ENCODE results near the gene ATRNL1.
"Not testable (repeated sequence)": the region's sequence is repeated elsewhere in the genome, so short reads cannot be mapped to it uniquely, and the experiment has no call there.

ATRNL1 gene

DNA sequence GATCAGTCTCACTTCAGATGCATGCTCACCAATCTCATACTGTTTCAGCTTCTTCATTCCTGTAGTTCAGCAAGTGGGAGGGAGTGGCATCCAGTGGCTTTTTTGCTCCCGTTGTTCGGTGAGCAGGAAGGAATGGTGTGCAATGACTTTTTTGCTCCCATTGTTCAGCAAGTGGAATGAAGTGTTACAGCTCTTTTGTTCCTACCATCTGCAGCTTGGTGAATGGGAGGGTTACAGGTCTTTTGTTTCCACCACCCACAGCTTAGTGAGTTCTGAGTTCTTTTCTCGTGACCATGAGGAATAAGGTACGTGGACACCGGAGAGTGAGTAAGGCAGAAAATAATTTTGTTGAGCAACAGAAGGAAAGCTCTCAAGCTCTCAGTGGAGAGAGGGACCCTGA lies 363.6 kb downstream of the ATRNL1 start:
- POLR2A ChIA-PET = no interaction called here
- H3K4me3 ChIP-seq (ENCODE audit: low read depth, low read length) = no peak overlapping the region
- DNase-seq (ENCODE audit: low read depth, low spot score) = no peak
- CTCF ChIA-PET = no interaction called here
- TF ChIP-seq, protein P1, sequence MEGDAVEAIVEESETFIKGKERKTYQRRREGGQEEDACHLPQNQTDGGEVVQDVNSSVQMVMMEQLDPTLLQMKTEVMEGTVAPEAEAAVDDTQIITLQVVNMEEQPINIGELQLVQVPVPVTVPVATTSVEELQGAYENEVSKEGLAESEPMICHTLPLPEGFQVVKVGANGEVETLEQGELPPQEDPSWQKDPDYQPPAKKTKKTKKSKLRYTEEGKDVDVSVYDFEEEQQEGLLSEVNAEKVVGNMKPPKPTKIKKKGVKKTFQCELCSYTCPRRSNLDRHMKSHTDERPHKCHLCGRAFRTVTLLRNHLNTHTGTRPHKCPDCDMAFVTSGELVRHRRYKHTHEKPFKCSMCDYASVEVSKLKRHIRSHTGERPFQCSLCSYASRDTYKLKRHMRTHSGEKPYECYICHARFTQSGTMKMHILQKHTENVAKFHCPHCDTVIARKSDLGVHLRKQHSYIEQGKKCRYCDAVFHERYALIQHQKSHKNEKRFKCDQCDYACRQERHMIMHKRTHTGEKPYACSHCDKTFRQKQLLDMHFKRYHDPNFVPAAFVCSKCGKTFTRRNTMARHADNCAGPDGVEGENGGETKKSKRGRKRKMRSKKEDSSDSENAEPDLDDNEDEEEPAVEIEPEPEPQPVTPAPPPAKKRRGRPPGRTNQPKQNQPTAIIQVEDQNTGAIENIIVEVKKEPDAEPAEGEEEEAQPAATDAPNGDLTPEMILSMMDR (IDR thresholded peaks at IDR 0.05; ENCODE audit: insufficient read depth, low read length, missing control alignments) = no peak

DNA sequence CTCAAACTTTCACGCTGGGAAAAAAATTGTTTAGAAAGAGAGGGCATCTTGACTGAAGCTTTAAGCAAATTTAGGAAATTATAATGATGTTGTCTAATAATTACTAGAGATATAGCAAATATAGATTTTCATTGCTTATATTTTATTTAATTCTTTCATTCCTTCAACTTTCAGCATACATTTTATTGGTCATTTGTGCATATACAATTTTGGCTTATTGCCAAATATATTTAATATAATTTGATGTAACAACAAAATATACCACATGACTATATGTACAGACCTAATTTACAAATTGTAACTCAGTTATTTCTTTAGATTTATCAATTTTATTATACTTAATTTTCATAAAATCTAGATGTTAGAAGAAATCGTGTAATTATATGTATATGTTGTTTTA lies 390.1 kb downstream of the ATRNL1 start:
- CTCF ChIA-PET = no interaction called here
- POLR2A ChIA-PET = no interaction called here

DNA sequence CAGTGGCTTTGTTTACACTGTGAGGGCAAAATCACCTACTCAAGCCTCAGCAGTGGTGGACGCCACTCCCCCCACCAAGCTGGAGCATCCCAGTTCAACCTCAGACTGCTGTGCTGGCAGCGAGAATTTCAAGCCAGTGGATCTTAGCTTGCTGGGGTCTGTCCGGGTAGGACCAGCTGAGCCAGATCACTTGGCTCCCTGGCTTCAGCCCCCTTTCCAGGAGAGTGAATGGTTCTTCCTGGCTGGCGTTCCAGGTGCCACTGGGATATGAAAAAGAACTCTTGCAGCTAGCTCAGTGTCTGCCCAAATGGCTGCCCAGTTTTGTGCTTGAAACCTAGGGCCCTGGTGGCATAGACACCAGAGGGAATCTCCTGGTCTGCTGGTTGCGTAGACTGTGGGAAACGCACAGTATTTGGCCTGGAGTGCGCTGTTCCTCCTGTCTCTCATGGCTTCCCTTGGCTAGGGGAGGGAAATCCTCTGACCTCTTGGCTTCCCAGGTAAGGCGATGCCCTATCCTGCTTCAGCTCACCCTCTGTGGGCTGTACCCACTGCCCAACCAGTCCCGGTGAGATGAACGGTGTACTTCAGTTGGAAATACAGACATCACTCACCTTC lies 398.5 kb downstream of the ATRNL1 start:
- no peak overlapping the region for H3K4me3 ChIP-seq (ENCODE audit: low read depth, low read length)
- DNase-seq (ENCODE audit: low read depth, low spot score) = no peak
- CTCF ChIA-PET = no interaction called here
- POLR2A ChIA-PET = no interaction called here
- TF ChIP-seq, protein P1 (IDR thresholded peaks at IDR 0.05; ENCODE audit: insufficient read depth, low read length, missing control alignments) = no peak

More for the DNA sequence above, 390.1 kb downstream of the ATRNL1 start:
- TF ChIP-seq, protein P1 (IDR thresholded peaks at IDR 0.05; ENCODE audit: insufficient read depth, low read length, missing control alignments) = no peak
- no peak overlapping the region for H3K4me3 ChIP-seq (ENCODE audit: low read depth, low read length)
- no peak for DNase-seq (ENCODE audit: low read depth, low spot score)

DNA sequence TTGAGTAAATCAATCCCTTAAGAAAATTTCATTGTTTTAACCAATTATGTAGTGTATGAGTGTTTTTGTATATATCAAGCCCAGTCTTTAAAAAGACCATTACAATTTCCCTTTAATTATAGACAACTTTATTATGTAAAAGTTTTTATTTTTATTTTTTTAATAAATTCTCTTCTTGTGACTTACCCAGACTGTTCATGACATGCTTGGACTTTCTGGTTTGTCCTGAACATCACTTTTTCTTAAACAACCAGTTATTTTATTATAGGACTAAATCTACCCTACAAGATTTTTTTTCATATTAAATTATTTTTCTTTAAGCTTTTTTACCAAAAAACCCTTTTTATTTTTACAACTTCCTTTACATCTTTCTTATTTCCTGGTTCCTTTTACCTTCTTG lies 410.4 kb downstream of the ATRNL1 start:
- DNase-seq (ENCODE audit: low read depth, low spot score) = no peak
- ChIA-PET POLR2A (no interaction called here), CTCF (no interaction called here)
- H3K4me3 ChIP-seq (ENCODE audit: low read depth, low read length) = no peak overlapping the region
- TF ChIP-seq, protein P1 (IDR thresholded peaks at IDR 0.05; ENCODE audit: insufficient read depth, low read length, missing control alignments) = no peak

DNA sequence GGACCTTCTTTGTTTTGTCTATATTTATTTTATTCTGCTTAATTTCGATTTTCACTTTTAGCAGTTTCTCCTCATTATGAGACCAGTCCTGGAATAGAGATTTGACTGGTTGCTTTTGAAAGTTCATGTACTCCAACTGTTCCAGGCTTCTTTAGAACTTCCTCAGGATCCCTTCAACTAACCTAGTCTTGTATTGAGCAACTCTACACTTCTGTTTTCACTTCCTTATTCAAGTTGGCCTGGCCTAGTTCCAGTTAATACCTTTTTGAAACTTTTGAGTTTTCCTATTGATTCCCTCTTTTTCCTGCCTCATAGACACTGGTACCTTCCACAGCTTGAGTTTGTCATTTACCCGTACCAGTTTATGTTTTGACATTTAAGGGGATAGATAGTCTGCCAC lies 421.7 kb downstream of the ATRNL1 start:
- TF ChIP-seq, protein P1 (IDR thresholded peaks at IDR 0.05; ENCODE audit: insufficient read depth, low read length, missing control alignments) = no peak
- CTCF ChIA-PET = no interaction called here
- POLR2A ChIA-PET = no interaction called here
- no peak for DNase-seq (ENCODE audit: low read depth, low spot score)
- H3K4me3 ChIP-seq (ENCODE audit: low read depth, low read length) = no peak overlapping the region

DNA sequence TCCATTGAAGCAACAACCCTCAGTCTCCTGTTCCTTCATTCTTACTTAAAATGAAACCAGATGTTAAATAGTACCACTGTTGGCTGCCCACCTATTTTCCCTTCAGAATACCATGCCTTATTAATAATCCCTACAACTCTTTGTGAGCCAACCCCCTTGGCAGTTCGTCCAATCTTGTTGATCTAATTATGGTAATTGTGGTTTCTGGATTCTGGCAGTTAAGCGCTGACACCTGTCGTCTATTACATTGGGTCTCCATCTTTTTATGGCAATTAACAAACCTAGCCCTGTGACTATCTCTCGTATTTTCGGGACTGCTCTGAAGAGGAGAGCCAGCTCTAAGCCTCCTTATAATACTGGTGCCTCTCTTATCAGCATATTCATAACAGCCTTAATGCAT lies 432.0 kb downstream of the ATRNL1 start:
- no peak for DNase-seq (ENCODE audit: low read depth, low spot score)
- POLR2A ChIA-PET = no interaction called here
- CTCF ChIA-PET = no interaction called here
- TF ChIP-seq, protein P1 (IDR thresholded peaks at IDR 0.05; ENCODE audit: insufficient read depth, low read length, missing control alignments) = no peak
- no peak overlapping the region for H3K4me3 ChIP-seq (ENCODE audit: low read depth, low read length)

DNA sequence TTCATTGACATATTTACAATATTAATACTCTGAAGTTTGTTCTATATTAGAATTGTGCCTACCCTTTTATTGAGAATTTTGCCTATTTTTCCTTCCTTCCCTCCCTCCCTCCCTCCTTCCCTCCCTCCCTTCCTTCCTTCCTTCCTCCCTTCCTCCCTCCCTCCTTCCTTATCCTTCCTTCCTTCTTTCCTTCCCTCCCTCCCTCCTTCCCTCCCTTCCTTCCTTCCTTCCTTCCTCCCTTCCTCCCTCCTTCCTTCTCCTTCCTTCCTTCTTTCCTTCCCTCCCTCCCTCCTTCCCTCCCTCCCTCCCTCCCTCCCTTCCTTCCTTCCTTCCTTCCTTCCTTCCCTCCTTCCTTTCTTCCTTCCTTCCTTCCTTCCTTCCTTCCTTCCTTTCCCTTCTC lies 434.5 kb downstream of the ATRNL1 start:
- H3K4me3 ChIP-seq (ENCODE audit: low read depth, low read length); DNase-seq (ENCODE audit: low read depth, low spot score); CTCF ChIA-PET; POLR2A ChIA-PET: not testable (repeated sequence)

DNA sequence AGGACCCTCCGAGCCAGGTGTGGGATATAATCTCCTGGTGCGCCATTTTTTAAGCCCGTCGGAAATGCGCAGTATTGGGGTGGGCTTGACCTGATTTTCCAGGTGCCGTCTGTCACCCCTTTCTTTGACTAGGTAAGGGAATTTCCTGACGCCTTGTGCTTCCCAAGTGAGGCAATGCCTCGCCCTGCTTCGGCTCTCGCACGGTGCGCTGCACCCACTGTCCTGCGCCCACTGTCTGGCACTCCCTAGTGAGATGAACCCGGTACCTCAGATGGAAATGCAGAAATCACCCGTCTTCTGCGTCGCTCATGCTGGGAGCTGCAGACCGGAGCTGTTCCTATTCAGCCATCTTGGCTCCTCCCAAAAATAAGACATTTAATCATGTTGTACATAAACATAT lies 443.2 kb downstream of the ATRNL1 start:
- POLR2A ChIA-PET, CTCF ChIA-PET: not testable (repeated sequence)

More for the DNA sequence above, 443.2 kb downstream of the ATRNL1 start:
- not testable (repeated sequence) for DNase-seq (ENCODE audit: low read depth, low spot score); H3K4me3 ChIP-seq (ENCODE audit: low read depth, low read length)
